ENCODE data around the gene GSTA3. TPM values are rescaled to one million over a fixed set of nuclear protein-coding genes. Genes with fewer than 3 reads are reported as not detected.
"Not testable (repeated sequence)": the region's sequence is repeated elsewhere in the genome, so short reads cannot be mapped to it uniquely, and the experiment has no call there.

Gene GSTA3
- total RNA-seq, 2 donors from 2014 or later: not detected

DNA sequence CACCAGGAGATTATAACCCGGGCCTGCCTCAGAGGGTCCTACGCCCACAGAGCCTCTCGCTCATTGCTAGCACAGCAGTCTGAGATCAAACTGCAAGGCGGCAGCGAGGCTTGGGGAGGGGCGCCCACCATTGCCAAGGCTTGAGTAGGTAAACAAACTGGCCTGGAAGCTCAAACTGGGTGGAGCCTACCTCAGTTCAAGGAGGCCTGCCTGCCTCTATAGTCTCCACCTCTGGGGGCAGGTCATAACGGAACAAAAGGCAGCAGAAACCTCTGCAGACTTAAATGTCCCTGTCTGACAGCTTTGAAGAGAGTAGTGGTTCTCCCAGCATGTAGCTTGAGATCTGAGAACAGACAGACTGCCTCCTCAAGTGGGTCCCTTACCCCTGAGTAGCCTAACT is 48.3 kb downstream of the GSTA3 start:
- not testable (repeated sequence) for H3K4me1 Mint-ChIP-seq; H3K27ac Mint-ChIP-seq; ATAC-seq (replicated peaks); H3K36me3 Mint-ChIP-seq (ENCODE audit: low read depth); H3K4me3 Mint-ChIP-seq; H3K9me3 Mint-ChIP-seq
- peaks cover 35% of the 10 kb centered on the region for H3K27me3 Mint-ChIP-seq

DNA sequence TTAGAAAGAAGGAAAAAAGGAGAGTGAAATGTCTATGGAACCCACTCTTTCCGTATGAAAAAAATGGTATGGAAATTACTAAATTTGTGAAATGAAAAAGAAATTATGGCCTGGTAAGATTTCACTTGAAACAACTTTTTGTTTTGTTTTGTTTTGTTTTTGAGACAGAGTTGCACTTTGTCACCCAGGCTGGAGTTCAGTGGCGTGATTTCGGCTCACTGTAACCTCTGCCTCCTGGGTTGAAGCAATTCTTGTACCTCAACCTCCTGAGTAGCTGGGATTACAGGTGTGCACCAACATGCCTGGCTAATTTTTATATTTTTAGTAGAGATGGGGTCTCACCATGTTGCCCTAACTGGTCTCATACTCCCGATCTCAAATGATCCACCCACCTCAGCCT is 51.1 kb downstream of the GSTA3 start:
- Mint-ChIP-seq H3K4me3 (no peak overlapping the region), H3K36me3 (ENCODE audit: low read depth) (no peaks in the 10 kb centered on the region), H3K27ac (no peak overlapping the region), H3K4me1 (no peaks in the 10 kb centered on the region), H3K27me3 (peaks cover 56% of the 10 kb centered on the region), H3K9me3 (no peaks in the 10 kb centered on the region)
- no peak for ATAC-seq (replicated peaks)

DNA sequence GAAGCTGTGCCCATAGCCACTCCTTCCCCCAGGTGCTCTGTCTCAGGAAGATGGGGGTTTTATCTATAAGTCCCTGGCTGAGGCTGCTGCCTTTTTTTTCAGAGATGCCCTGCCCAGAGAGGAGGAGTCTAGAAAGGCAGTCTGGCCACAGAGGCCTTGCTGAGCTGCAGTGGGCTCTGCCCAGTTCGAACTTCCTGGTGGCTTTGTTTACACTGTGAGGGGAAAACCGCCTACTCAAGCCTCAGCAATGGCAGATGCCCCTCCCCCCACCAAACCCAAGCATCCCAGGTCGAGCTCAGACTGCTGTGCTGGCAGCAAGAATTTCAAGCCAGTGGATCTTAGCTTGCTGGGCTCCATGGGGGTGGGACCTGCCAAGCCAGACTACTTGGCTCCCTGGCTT is 53.4 kb downstream of the GSTA3 start:
- not testable (repeated sequence) for ATAC-seq (replicated peaks); H3K4me3 Mint-ChIP-seq; H3K27ac Mint-ChIP-seq; H3K4me1 Mint-ChIP-seq; H3K36me3 Mint-ChIP-seq (ENCODE audit: low read depth); H3K9me3 Mint-ChIP-seq
- H3K27me3 Mint-ChIP-seq: peaks cover 58% of the 10 kb centered on the region

DNA sequence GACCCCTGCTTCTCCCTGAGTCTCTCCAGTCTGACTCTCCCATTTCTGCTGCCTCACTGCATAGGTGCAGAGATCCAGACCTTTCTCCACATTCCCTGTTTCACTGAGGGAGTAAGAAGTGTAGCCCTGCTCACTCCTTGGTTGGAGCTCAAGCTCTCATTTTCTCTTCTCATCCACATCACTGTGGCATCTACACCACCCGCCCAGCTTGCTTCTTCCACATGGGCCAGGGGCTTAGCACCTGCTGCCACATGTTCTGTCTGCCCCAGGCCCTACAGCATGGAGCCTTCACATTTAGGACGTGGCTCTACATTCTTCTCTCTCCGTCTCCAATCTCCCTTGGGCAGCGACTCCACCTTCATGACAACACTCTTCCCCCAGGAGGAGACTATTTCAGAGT is 60.4 kb downstream of the GSTA3 start:
- Mint-ChIP-seq H3K27ac (no peak overlapping the region), H3K27me3 (peaks cover 25% of the 10 kb centered on the region), H3K4me1 (no peaks in the 10 kb centered on the region), H3K4me3 (no peak overlapping the region), H3K9me3 (no peaks in the 10 kb centered on the region), H3K36me3 (ENCODE audit: low read depth) (no peaks in the 10 kb centered on the region)
- no peak for ATAC-seq (replicated peaks)

Other genes with a start within 250 kb of the GSTA3 start
- 10 to 100 TPM; 14.1 to 20.3 TPM for gene TMEM14A, start 238.6 kb downstream of the GSTA3 start, total RNA-seq
- gene GSTA2, start 146.2 kb downstream of the GSTA3 start, total RNA-seq: not detected
- gene GSTA1, start 105.9 kb downstream of the GSTA3 start, total RNA-seq: not detected
- not detected for gene GSTA5, start 68.9 kb downstream of the GSTA3 start, total RNA-seq
- gene GSTA4, start 85.6 kb upstream of the GSTA3 start, total RNA-seq: 1 to 10 TPM in 1 of 2 donors, under 1 TPM in 1; 0.56 to 5.2 TPM
- gene CILK1, start 152.1 kb upstream of the GSTA3 start, total RNA-seq: 1 to 10 TPM; 3.8 to 6.2 TPM
- gene FBXO9, start 155.7 kb upstream of the GSTA3 start, total RNA-seq: 10 to 100 TPM; 53.2 to 58.2 TPM
- gene GCM1, start 239.1 kb upstream of the GSTA3 start, total RNA-seq: under 1 TPM; 0.11 to 0.13 TPM